DND-41 (cell line): ENCODE measurements around the gene NXPE3.

Source experiments
- ATAC-seq: fragments of 200-7000 bp; cut with Tn5 transposase; 3 replicates; pipeline ENCODE4 v1.9.1; 2021; ENCODE audit warnings: low read depth; ENCODE audit not compliant: insufficient read depth
- DNase-seq: peaks from one replicate; pipeline ENCODE4 v3.0.0-alpha.2; 2020
- H2AFZ ChIP-seq: 2 replicates; pipeline ENCODE4 v1.6.0; 2012; ENCODE audit warnings: low read depth, low read length
- H3K27ac ChIP-seq: 2 replicates; pipeline ENCODE4 v1.5.1; 2012; ENCODE audit warnings: low read length, inconsistent platforms
- H3K27me3 ChIP-seq: fragments of 200-600 bp; sonication (generic); 2 replicates; pipeline ENCODE4 v1.6.0; 2012; ENCODE audit warnings: low read length, mild to moderate bottlenecking, inconsistent platforms; ENCODE audit not compliant: insufficient read depth, poor library complexity
- H3K36me3 ChIP-seq: 2 replicates; pipeline ENCODE4 v1.5.1; 2012; ENCODE audit warnings: low read length, inconsistent platforms; ENCODE audit not compliant: insufficient read depth
- H3K4me1 ChIP-seq: 2 replicates; pipeline ENCODE4 v1.5.1; 2012; ENCODE audit warnings: mild to moderate bottlenecking, low read length; ENCODE audit not compliant: insufficient read depth
- H3K4me2 ChIP-seq: 2 replicates; pipeline ENCODE4 v1.6.0; 2012; ENCODE audit warnings: mild to moderate bottlenecking, moderate library complexity, low read length, inconsistent platforms; ENCODE audit not compliant: insufficient read depth
- H3K4me3 ChIP-seq, 2 experiments: fragments of 200-600 bp in 1 of 2; shearing (Covaris generic) in 1 of 2; 2 replicates each; pipeline ENCODE4 v1.5.1; 2012 to 2016; ENCODE audit warnings: inconsistent platforms in 2 of 2, low read length in 2 of 2, mild to moderate bottlenecking in 2 of 2, low read depth in 1 of 2, moderate library complexity in 1 of 2
- H3K79me2 ChIP-seq: 2 replicates; pipeline ENCODE4 v1.6.0; 2012; ENCODE audit warnings: low read length, inconsistent platforms; ENCODE audit not compliant: insufficient read depth
- H3K9ac ChIP-seq: 2 replicates; pipeline ENCODE4 v1.6.0; 2012; ENCODE audit warnings: low read depth, mild to moderate bottlenecking, inconsistent platforms, low read length, moderate library complexity
- H3K9me3 ChIP-seq: 2 replicates; pipeline ENCODE4 v1.5.1; 2012; ENCODE audit warnings: low read length, moderate library complexity, mild to moderate bottlenecking, inconsistent platforms; ENCODE audit not compliant: insufficient read depth, severe bottlenecking
- H4K20me1 ChIP-seq: 2 replicates; pipeline ENCODE4 v1.6.0; 2012; ENCODE audit warnings: low read length; ENCODE audit not compliant: insufficient read depth
- EZH2 ChIP-seq: IDR thresholded peaks from 3 replicates; pipeline ENCODE4 v1.6.1; 2012; ENCODE audit warnings: borderline replicate concordance, low read depth, mild to moderate bottlenecking, moderate library complexity, low read length, inconsistent platforms; ENCODE audit not compliant: severe bottlenecking
- TF ChIP-seq, protein P1 (sequence below): IDR thresholded peaks from 2 replicates; pipeline ENCODE4 v1.5.1; 2012; ENCODE audit warnings: borderline replicate concordance, low read length, moderate library complexity, mild to moderate bottlenecking; ENCODE audit not compliant: poor library complexity, severe bottlenecking; ENCODE audit errors: extremely low read depth

NXPE3 gene

DNA sequence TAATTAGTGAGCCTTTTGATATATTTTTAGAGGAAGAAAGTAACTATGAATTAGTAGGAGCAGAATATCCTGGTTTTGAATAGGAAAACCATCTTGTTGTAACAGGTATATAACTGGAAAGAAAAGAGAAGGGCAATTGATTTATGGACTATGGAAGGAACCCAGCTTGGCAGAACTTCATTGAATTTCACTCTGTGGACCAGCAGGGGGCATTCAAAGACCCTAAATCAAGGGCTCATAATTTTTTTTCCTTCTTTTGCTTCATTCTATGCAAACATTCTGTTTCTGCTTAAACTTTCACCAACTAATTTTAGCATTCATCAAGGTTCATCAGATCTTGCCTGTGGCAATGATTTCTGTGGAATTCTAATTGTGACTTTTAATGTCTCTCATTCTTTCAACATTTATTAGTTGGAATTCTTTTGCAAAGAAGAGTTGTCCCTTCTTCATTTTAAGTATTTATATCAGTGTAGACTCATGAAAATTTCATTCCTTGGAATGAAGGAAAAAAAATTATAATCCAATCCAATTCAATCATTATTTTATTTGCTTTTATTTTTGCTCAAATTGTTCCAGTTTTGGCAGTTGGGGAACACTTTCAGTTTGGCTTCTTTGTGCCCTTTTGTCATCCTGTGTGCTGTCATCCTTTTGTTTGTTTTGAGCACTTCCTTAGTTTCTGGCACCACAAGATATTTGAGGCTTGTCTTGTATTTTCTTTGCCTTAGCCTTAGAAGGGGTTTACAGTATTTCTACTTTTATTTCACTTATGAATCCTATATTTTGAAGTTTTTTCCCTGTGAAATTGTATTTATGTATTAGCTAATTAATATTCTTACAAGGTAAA is 30.4 kb downstream of the NXPE3 start:
- Histone ChIP-seq H3K36me3 (peaks cover 5% of the 10 kb centered on the region; the same call in 1 of the 2 replicates), H3K79me2 (no peaks in the 10 kb centered on the region), H3K27me3 (no peaks in the 10 kb centered on the region), H3K4me2 (peak overlapping the region; percentile 21; the same call in 1 of the 2 replicates), H3K9me3 (no peaks in the 10 kb centered on the region), H3K27ac (peak overlapping the region; percentile 73), H4K20me1 (0 out of 2 replicates have a peak, but pooled peaks cover 2% of the 10 kb centered on the region), H2AFZ (no peak overlapping the region), H3K9ac (peak overlapping the region; percentile 28; the same call in 1 of the 2 replicates), H3K4me3 (no peak overlapping the region), H3K4me1 (peaks cover 24% of the 10 kb centered on the region)
- no peak for TF ChIP-seq EZH2
- TF ChIP-seq, protein P1, sequence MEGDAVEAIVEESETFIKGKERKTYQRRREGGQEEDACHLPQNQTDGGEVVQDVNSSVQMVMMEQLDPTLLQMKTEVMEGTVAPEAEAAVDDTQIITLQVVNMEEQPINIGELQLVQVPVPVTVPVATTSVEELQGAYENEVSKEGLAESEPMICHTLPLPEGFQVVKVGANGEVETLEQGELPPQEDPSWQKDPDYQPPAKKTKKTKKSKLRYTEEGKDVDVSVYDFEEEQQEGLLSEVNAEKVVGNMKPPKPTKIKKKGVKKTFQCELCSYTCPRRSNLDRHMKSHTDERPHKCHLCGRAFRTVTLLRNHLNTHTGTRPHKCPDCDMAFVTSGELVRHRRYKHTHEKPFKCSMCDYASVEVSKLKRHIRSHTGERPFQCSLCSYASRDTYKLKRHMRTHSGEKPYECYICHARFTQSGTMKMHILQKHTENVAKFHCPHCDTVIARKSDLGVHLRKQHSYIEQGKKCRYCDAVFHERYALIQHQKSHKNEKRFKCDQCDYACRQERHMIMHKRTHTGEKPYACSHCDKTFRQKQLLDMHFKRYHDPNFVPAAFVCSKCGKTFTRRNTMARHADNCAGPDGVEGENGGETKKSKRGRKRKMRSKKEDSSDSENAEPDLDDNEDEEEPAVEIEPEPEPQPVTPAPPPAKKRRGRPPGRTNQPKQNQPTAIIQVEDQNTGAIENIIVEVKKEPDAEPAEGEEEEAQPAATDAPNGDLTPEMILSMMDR, result peak; percentile 81
- ATAC-seq (peak; percentile 66), DNase-seq (peak; percentile 40)

DNA sequence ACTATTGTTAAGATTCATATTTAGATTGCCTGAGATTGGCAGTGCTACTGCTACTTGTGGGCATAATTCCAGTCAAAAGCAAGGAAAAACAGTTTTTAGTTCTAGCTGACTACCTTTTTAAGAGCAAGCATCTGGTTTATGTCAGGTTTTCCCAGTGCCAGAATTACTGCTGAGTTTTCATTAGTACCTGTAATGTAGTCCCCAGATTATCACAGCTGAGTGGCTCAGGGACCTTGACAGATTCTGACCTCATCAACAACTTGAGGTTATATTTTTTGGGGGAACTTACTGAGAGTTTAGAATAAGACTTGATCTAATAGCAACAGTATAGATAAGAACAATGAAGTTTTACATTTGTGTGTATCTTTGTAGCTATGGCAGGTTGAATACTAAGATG is 31.0 kb downstream of the NXPE3 start:
- H3K4me2 ChIP-seq, result 0 out of 2 replicates have a peak overlapping the region, but pooled peaks have one; percentile 21
- H3K4me1 ChIP-seq, result peaks cover 24% of the 10 kb centered on the region
- TF ChIP-seq, protein P1, result no peak
- TF ChIP-seq EZH2, result no peak
- H3K79me2 ChIP-seq, result no peaks in the 10 kb centered on the region
- H3K36me3 ChIP-seq, result peaks cover 3% of the 10 kb centered on the region; the same call in 1 of the 2 replicates
- no peaks in the 10 kb centered on the region for H3K9me3 ChIP-seq
- no peak overlapping the region for H2AFZ ChIP-seq
- H3K9ac ChIP-seq, result no peak overlapping the region
- H3K27ac ChIP-seq, result peak overlapping the region; percentile 73
- H3K27me3 ChIP-seq, result no peaks in the 10 kb centered on the region
- no peak overlapping the region for H3K4me3 ChIP-seq
- 0 out of 2 replicates have a peak, but pooled peaks cover 2% of the 10 kb centered on the region for H4K20me1 ChIP-seq
- DNase-seq (no peak), ATAC-seq (peak; percentile 16; the same call in 2 of the 3 replicates)

DNA sequence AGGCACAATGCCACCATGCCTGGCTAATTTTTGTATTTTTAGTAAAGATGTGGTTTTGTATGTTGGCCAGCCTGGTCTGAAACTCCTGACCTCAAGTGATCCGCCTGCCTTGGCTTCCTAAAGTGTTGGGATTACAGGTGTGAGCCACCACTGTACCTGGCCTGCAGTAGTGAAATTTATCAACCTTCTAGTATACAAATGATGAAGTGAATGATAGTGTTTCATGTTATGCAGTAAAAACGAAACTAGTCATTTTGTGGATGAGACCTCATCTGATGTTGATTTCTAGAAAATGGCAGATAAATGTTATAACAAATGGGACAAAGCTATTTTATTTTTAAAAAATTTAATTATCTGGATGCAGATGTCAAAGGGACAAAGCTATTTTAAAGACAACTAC is 32.9 kb downstream of the NXPE3 start:
- no peaks in the 10 kb centered on the region for H3K79me2 ChIP-seq
- DNase-seq (no peak), ATAC-seq (no peak)
- H3K27ac ChIP-seq, result no peak overlapping the region
- no peaks in the 10 kb centered on the region for H3K27me3 ChIP-seq
- H3K4me2 ChIP-seq, result no peak overlapping the region
- peaks cover 24% of the 10 kb centered on the region for H3K4me1 ChIP-seq
- H2AFZ ChIP-seq, result no peak overlapping the region
- no peak for TF ChIP-seq EZH2
- 0 out of 2 replicates have a peak, but pooled peaks cover 2% of the 10 kb centered on the region for H4K20me1 ChIP-seq
- H3K4me3 ChIP-seq, result no peak overlapping the region
- no peaks in the 10 kb centered on the region for H3K9me3 ChIP-seq
- peaks cover 8% of the 10 kb centered on the region; the same call in 1 of the 2 replicates for H3K36me3 ChIP-seq
- H3K9ac ChIP-seq, result no peak overlapping the region

DNA sequence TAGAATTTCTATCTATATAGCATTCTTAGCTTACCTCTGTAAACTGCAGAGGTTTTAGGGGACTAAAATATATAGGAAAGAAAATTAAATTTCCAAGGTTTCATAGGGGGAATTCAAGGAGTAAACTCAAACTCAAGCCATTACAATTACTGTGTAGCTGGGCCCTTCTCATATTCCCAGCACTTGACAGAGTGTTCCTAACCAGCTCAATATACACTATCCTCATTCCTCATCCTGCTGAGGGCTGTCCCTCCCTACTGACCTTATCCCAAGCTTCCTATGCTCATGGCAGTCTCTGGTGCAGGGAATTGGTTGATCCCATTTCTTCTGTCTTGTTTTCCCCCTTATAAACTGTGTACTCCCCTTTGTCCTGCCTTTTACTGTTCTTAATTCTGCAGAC is 33.9 kb downstream of the NXPE3 start:
- H3K27me3 ChIP-seq, result no peaks in the 10 kb centered on the region

More for the DNA sequence above, 33.9 kb downstream of the NXPE3 start:
- no peak for TF ChIP-seq EZH2
- TF ChIP-seq, protein P1, result no peak
- DNase-seq (no peak), ATAC-seq (no peak)
- 0 out of 2 replicates have a peak, but pooled peaks cover 2% of the 10 kb centered on the region for H4K20me1 ChIP-seq
- no peak overlapping the region for H2AFZ ChIP-seq
- no peak overlapping the region for H3K9ac ChIP-seq
- peaks cover 24% of the 10 kb centered on the region for H3K4me1 ChIP-seq
- H3K27ac ChIP-seq, result no peak overlapping the region
- no peak overlapping the region for H3K4me3 ChIP-seq
- no peaks in the 10 kb centered on the region for H3K9me3 ChIP-seq
- peaks cover 17% of the 10 kb centered on the region; the same call in 1 of the 2 replicates for H3K36me3 ChIP-seq
- H3K79me2 ChIP-seq, result no peaks in the 10 kb centered on the region
- no peak overlapping the region for H3K4me2 ChIP-seq
